MM.1S (cell line): ENCODE results near the gene RAB9A.

ENCODE experiments used
- EZH2 ChIP-seq: fragments of 300-600 bp; sonication (generic); optimal IDR thresholded peaks from 2 replicates; pipeline ENCODE3; 2017; ENCODE audit warnings: low read depth, mild to moderate bottlenecking, antibody characterized with exemption, low read length, mixed read lengths
- EZH2phosphoT487 ChIP-seq: fragments of 300-600 bp; sonication (generic); IDR thresholded peaks from 2 replicates; pipeline ENCODE4 v1.6.1; 2018; ENCODE audit warnings: antibody characterized with exemption, low read length

GRCh38 chrX:13703589-13703988 is 14.7 kb downstream of the RAB9A start:
- TF ChIP-seq EZH2phosphoT487 (no peak), EZH2 (no peak)
